Mesothelial cell of epicardium (in vitro differentiated cells): Measurements from ENCODE around the gene SRPK2. TPM values are rescaled to one million over a fixed set of nuclear protein-coding genes. Genes with fewer than 3 reads are reported as not detected.

Source experiments
- DNase-seq, 2 experiments: peaks; one replicate each; pipeline ENCODE4 v3.0.0; 2021; ENCODE audit warnings: low spot score in 2 of 2; ENCODE audit not compliant: unreplicated experiment in 2 of 2
- H3K27ac Mint-ChIP-seq: 2 replicates; pipeline ENCODE4 v1.8.0; 2021; ENCODE audit warnings: mixed read lengths
- H3K27me3 Mint-ChIP-seq: 2 replicates; pipeline ENCODE4 v1.8.0; 2021; ENCODE audit warnings: low read depth, mixed read lengths
- H3K36me3 Mint-ChIP-seq: 2 replicates; pipeline ENCODE4 v1.8.0; 2021; ENCODE audit warnings: mixed read lengths
- H3K4me1 Mint-ChIP-seq: 2 replicates; pipeline ENCODE4 v1.8.0; 2021; ENCODE audit warnings: mixed read lengths
- H3K4me3 Mint-ChIP-seq: 2 replicates; pipeline ENCODE4 v1.8.0; 2021; ENCODE audit warnings: mild to moderate bottlenecking, moderate library complexity, mixed read lengths
- H3K9me3 Mint-ChIP-seq: 2 replicates; pipeline ENCODE4 v1.8.0; 2021; ENCODE audit warnings: mixed read lengths
- total RNA-seq: library from RNA; stranded (reverse); gene quantifications from 3 replicates; pipeline ENCODE4 v1.2.1, GENCODE V29; 2021
- TF ChIP-seq, protein P1 (sequence below): fragments of 200-600 bp; sonication (generic); IDR thresholded peaks from one replicate; pipeline ENCODE4 v1.5.0; 2021; ENCODE audit warnings: antibody characterized with exemption; ENCODE audit not compliant: unreplicated experiment

The SRPK2 gene
- total RNA-seq, 1 donor from 2014 or later: 51.4 TPM

GRCh38 chr7:105256761-105257231, 131.9 kb downstream of the SRPK2 start:
- H3K36me3 Mint-ChIP-seq: peaks cover 11% of the 10 kb centered on the region
- peaks cover 19% of the 10 kb centered on the region for H3K4me1 Mint-ChIP-seq
- no peak overlapping the region for H3K27ac Mint-ChIP-seq
- no peak overlapping the region for H3K4me3 Mint-ChIP-seq
- no peak for DNase-seq
- TF ChIP-seq, protein P1, sequence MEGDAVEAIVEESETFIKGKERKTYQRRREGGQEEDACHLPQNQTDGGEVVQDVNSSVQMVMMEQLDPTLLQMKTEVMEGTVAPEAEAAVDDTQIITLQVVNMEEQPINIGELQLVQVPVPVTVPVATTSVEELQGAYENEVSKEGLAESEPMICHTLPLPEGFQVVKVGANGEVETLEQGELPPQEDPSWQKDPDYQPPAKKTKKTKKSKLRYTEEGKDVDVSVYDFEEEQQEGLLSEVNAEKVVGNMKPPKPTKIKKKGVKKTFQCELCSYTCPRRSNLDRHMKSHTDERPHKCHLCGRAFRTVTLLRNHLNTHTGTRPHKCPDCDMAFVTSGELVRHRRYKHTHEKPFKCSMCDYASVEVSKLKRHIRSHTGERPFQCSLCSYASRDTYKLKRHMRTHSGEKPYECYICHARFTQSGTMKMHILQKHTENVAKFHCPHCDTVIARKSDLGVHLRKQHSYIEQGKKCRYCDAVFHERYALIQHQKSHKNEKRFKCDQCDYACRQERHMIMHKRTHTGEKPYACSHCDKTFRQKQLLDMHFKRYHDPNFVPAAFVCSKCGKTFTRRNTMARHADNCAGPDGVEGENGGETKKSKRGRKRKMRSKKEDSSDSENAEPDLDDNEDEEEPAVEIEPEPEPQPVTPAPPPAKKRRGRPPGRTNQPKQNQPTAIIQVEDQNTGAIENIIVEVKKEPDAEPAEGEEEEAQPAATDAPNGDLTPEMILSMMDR: no peak
- H3K27me3 Mint-ChIP-seq: no peaks in the 10 kb centered on the region
- H3K9me3 Mint-ChIP-seq: peaks cover 7% of the 10 kb centered on the region

GRCh38 chr7:105250706-105251105, 138.0 kb downstream of the SRPK2 start:
- Mint-ChIP-seq H3K27me3 (no peaks in the 10 kb centered on the region), H3K4me1 (peaks cover 15% of the 10 kb centered on the region), H3K27ac (no peak overlapping the region), H3K9me3 (no peaks in the 10 kb centered on the region), H3K4me3 (no peak overlapping the region), H3K36me3 (no peaks in the 10 kb centered on the region)
- no peak for DNase-seq
- TF ChIP-seq, protein P1: no peak

DNA sequence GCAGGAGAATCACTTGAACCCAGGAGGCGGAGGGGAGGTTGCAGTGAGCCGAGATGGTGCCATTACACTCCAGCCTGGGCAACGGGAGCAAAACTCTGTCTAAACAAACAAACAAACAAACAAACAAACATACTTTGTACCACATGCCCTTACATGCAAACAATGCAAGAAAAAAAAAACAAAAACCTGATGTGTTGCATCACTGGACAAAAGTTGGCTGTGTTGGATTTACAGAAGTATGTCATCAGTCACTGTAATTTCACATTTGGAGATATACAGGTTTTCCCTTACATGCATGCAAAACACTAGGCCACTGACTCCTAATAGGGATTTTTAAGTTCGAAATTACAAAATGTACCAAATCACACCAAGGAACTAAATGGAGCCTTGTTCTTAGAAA, 138.5 kb downstream of the SRPK2 start:
- no peak for DNase-seq
- Mint-ChIP-seq H3K36me3 (no peaks in the 10 kb centered on the region), H3K27ac (no peak overlapping the region), H3K27me3 (no peaks in the 10 kb centered on the region), H3K9me3 (no peaks in the 10 kb centered on the region), H3K4me1 (peaks cover 15% of the 10 kb centered on the region), H3K4me3 (no peak overlapping the region)
- TF ChIP-seq, protein P1: no peak

DNA sequence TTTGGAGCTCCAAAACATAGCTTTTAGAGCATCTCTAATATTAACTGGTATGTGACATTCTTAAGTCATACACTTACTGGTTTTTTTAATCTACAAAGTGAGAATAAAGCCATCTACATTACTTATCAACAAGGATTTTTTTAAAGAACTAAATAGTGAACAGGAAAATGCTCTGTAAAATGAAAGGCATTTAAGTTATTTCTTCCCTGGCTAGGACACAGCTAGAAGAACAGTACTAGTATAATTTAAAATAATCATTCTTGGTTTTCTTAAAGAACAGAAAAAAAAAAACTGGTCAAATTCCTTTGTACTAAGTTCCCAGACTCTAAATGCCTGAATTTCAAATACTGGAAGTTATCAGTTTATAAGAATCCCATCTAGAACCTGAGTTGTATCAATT, 139.5 kb downstream of the SRPK2 start:
- Mint-ChIP-seq H3K27ac (no peak overlapping the region), H3K4me1 (peaks cover 15% of the 10 kb centered on the region), H3K27me3 (no peaks in the 10 kb centered on the region), H3K4me3 (no peak overlapping the region), H3K36me3 (no peaks in the 10 kb centered on the region), H3K9me3 (no peaks in the 10 kb centered on the region)
- TF ChIP-seq, protein P1: no peak
- no peak for DNase-seq

- H3K27ac Mint-ChIP-seq: no peak overlapping the region
Measured at GRCh38 chr7:105246679-105247078, 142.0 kb downstream of the SRPK2 start.

More at GRCh38 chr7:105246679-105247078, 142.0 kb downstream of the SRPK2 start:
- Mint-ChIP-seq H3K9me3 (no peaks in the 10 kb centered on the region), H3K36me3 (no peaks in the 10 kb centered on the region), H3K4me3 (no peak overlapping the region), H3K4me1 (peaks cover 10% of the 10 kb centered on the region), H3K27me3 (no peaks in the 10 kb centered on the region)
- no peak for DNase-seq
- TF ChIP-seq, protein P1: no peak
